Putamen (tissue), 1 donor: ENCODE data around the gene LIN9.
"Not testable (repeated sequence)": the region's sequence is repeated elsewhere in the genome, so short reads cannot be mapped to it uniquely, and the experiment has no call there.

Source experiments
- DNase-seq: peaks from one replicate; pipeline ENCODE4 v3.0.0-alpha.2; 2016; ENCODE audit warnings: low spot score

LIN9 gene

DNA sequence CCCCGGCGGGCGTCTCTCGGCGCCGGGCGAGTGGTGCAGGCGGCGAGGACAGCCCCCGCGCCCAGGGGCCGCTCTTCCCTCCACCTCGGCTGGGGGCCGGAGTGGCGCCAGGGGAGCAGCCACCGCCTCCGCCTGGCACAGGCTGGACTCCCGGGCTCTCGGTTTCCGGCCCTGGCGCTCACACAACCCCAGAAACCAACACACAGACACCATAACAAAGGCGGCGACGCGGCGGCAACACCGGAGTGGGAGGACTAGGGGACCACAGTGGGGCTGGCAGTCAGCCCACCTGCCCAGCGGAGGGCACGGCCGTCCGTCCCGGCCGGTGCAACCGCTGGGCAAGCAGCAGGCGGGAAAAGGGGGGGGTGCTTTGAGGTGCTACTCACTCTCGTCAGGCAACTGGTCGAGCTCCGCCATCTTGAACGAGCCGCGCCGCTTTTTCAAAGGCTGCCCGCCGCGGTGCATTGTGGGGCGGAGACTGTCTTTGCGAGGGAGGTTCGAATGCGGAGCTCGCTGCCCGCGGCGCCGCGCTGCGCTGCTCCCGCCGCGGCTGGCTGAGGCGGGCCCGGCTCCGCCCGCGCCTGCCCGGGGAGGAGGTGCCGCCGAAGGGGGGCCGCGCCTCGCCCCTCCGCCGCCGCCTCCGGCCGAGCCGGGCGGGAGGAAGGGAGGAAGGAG, at the start of gene LIN9:
TSS of gene LIN9 (minus strand) at position 442 of the 675 bp plus-strand sequence. CDS start at position 417, 25 bp downstream.
- peak; percentile 83 for DNase-seq

- DNase-seq = no peak
Measured at GRCh38 chr1:226357416-226357815, 48.5 kb upstream of the LIN9 start.

GRCh38 chr1:226355669-226356551, 46.9 kb upstream of the LIN9 start:
- no peak for DNase-seq

DNA sequence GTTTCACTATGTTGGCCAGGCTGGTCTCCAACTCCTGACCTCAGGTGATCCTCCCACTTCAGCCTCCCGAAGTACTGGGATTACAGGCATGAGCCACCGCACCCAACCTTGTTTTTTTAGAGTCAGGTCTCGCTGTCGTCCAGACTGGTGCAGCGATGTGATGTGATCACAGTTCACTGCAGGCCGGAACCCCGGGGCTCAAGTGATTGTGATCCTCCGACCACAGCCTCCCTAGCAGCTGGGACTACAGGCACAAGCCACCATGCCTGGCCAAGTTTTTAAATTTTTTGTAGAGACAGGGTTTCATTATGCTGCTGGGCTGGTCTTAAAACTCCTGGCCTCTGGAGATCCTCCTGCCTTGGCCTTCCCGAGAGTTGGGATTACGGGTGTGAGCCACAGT, 46.1 kb upstream of the LIN9 start:
- DNase-seq = no peak

- no peak for DNase-seq
Measured at GRCh38 chr1:226353698-226354525, 44.9 kb upstream of the LIN9 start.

DNA sequence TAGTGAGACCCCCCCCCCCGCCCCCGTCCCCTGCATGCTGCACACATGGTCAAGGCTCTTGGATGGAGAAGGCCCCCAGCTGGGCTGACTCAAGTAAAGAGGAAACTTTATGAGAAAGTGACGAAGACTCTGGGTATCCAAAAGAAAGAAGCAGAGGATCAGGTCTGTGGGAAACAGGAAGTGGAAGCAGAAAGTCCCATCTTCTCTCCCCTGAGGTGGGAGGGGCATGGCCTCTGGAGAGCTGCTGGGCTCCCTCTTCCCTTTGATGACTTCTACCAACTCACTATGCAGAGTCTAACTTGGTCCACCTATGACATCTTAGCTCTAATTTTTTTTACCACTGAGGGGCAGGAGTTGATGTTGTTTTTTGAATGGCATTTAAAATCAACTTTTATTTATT, 42.7 kb upstream of the LIN9 start:
- no peak for DNase-seq

DNA sequence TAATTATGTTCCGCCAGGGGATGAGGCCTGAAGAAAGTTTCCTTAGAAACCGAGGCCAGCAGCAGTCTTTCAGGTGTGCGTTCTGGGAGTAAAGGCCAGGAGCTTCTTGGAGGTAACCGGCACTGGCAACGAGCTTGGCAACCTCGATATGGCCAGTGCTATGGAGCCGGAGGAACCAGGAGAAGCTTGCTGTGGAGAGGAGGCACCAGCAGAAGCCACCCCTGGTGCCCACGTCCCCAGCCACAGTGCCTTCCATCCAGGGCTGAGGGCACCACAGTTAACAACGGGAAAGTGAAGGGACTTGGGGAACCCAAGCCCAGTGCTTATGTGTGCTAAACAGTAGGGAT, 41.5 kb upstream of the LIN9 start:
- no peak for DNase-seq

DNA sequence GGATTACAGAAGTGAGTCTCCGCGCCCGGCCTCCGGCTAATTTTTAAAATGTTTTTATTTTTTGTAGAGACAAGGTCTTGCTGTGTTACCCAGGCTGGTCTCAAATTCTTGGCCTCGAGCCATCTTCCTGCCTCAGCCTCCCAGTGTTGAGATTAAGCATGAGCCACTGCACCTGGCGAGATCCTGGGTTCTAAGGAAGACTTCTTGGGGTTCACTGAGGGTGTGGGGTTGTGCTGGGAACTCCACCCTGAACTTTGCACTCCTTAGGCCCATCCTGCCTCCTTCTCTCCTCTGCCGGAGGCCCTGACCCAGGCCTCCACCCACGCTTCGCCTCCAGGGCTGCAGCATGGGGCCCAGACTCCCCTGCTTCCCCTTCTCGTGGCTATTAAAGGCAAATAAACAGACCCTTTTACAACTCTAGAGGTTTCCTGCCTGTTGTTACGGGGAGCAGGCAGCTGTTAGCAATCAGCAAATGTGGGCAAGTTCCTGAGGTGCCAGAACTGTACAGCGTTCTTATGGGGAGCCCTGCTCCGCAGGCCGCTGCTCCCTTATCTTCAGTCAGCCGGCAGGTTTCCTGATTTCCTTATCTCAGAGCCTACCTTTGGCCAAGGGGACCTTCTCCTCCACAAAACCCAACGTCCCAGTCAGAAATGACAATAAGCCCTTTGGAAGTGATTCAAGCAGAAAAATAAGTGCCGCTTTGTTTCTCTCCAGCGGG, 41.0 kb upstream of the LIN9 start:
- DNase-seq = no peak

DNA sequence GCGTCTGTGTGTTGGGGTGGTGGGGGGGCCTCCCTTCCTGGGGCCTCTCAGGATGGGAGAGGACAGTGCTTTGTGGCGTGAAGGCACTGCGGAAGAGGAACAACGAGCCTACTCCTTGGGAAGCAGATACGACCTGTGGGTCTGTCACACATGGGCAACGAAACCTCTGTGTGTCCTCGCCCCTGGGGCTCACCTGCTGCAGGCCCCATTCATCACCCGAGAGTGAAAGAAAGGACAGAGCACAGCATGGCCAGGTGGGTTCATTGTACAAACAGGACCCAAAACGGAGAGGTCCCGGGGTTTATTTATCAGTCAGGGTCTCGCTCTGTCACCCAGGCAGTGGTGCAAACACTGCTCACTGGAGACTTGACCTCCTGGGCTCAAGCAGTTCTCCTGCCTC, 40.1 kb upstream of the LIN9 start:
- no peak for DNase-seq

GRCh38 chr1:226344441-226345259, 35.7 kb upstream of the LIN9 start:
- DNase-seq = no peak

- DNase-seq = no peak
Measured at GRCh38 chr1:226342656-226343055, 33.7 kb upstream of the LIN9 start.

DNA sequence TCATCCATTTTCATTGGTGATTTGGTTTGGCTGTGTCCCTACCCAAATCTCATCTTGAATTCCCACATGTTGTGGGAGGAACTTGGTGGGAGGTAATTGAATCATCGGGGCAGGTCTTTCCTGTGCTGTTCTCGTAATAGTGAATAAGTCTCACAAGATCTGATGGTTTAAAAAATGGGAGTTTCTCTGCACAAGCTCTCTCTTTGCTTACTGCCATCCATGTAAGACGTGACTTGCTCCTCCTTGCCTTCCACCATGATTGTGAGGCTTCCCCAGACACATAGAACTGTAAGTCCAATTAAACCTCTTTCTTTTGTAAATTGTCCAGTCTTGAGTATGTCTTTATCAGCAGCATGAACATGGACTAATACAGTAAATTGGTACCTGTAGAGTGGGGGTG, 31.1 kb upstream of the LIN9 start:
- not testable (repeated sequence) for DNase-seq

DNA sequence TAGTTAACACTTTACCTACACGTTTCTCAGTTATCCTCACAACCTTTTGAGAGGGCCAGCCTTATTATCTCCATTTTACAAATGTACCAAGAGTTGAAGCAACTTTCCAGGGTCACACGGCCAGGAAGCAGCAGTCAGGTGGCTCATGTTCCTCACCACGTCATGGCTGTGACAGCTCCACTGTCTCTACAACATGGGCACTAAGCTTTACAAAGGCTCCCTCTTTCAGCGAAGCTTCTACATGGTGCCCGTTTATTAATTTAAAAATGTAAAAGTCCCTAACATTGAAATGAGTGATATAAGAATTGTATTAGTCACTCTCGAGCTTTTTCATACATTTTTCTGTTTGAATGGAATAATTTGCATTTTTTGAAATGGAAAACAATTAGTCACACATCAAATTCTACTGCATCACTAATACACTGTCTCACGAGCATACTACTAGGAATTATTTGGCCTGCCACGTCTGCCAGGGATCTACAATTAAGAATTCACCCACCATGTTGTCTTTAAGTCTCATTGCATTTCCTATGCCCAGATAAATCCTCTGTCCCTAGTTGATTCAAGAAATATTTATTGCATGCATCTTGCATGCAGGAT, 28.4 kb upstream of the LIN9 start:
- DNase-seq = no peak

DNA sequence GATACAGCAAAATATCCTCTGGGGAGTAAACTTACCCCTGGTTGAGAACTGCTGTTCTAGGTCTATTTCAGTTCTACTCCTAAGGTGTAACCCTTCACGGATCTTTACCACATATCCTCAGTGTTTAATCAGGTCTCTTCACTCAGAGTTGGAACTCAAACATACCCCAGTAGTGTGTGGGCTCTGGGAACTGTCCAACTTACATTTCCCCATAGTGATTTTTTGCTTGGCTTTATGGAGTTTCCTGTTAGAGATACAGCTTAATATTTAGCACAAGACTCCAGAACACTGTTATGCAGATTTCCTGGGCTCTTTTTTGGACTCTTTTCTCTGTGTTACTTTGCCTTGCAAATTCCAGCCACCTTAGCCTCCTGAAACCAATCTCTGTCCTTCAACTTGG, 26.7 kb upstream of the LIN9 start:
- DNase-seq = no peak

GRCh38 chr1:226332947-226333346, 24.0 kb upstream of the LIN9 start:
- DNase-seq = no peak

GRCh38 chr1:226329237-226329636, 20.3 kb upstream of the LIN9 start:
- no peak for DNase-seq

GRCh38 chr1:226327761-226328162, 18.8 kb upstream of the LIN9 start:
- DNase-seq = no peak

GRCh38 chr1:226325178-226325577, 16.2 kb upstream of the LIN9 start:
- no peak for DNase-seq

- no peak for DNase-seq
Measured at GRCh38 chr1:226324479-226324878, 15.5 kb upstream of the LIN9 start.

GRCh38 chr1:226322986-226323385, 14.0 kb upstream of the LIN9 start:
- DNase-seq = no peak

DNA sequence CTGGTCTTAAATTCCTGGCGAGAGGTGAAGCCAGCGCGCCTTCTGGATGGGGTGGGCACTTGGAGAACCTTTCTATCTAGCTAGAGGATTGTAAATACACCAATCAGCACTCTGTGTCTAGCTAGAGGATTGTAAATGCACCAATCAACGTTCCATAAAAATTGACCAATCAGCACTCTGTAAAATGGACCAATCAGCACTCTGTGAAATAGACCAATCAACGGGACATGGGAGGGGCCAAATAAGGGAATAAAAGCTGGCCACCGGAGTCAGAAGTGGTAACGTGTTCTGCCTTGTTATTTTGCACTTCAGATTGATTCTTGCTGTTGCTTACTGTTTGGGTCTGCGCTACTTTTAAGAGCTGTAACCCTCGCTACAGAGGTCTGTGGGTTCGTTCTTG, 12.0 kb upstream of the LIN9 start:
- no peak for DNase-seq
